Kidney (tissue), 14 donors: ENCODE data around the gene SLC39A11. TPM values are rescaled to one million over a fixed set of nuclear protein-coding genes. Genes with fewer than 3 reads are reported as not detected.

ENCODE experiments used
- DNase-seq, 5 donors: peaks; one replicate each; pipeline ENCODE4 v3.0.0-alpha.2; 2013 to 2020
- FAIRE-seq: peaks from 2 replicates; lab custom pipeline; 2012; peaks lifted over from hg19 to GRCh38; lab: Jason Lieb, UNC
- H3K27ac ChIP-seq, 2 donors: one replicate each; pipeline ENCODE4 v1.7.0; 2013; ENCODE audit warnings: low read depth in 2 of 2, low read length in 2 of 2, inconsistent platforms in 1 of 2
- H3K27me3 ChIP-seq: one replicate; pipeline ENCODE4 v1.7.1; 2013; ENCODE audit warnings: low read length, inconsistent platforms; ENCODE audit not compliant: control insufficient read depth, insufficient read depth
- H3K36me3 ChIP-seq, 3 donors: one replicate each; pipeline versions ENCODE4 v1.7.0 to v1.7.1; 2013; ENCODE audit warnings: low read length in 3 of 3, control low read depth in 1 of 3, inconsistent platforms in 1 of 3; ENCODE audit not compliant: insufficient read depth in 3 of 3, control insufficient read depth in 2 of 3
- H3K4me1 ChIP-seq, 3 donors: one replicate each; pipeline versions ENCODE4 v1.7.0 to v1.7.1; 2013; ENCODE audit warnings: low read length in 3 of 3, inconsistent platforms in 1 of 3, low read depth in 1 of 3; ENCODE audit not compliant: control insufficient read depth in 2 of 3, insufficient read depth in 2 of 3
- H3K4me3 ChIP-seq, 3 donors: one replicate each; pipeline versions ENCODE4 v1.7.0 to v1.8.1; 2013; ENCODE audit warnings: low read length in 3 of 3, control low read depth in 1 of 3, inconsistent platforms in 1 of 3
- H3K9ac ChIP-seq, 3 donors: one replicate each; pipeline versions ENCODE4 v1.7.0 to v1.7.1; 2013; ENCODE audit warnings: low read length in 3 of 3, control low read depth in 1 of 3, inconsistent platforms in 1 of 3
- H3K9me3 ChIP-seq, 3 donors: one replicate each; pipeline versions ENCODE4 v1.7.0 to v1.7.1; 2013; ENCODE audit warnings: low read length in 3 of 3, control low read depth in 1 of 3, inconsistent platforms in 1 of 3; ENCODE audit not compliant: control insufficient read depth in 2 of 3, insufficient read depth in 1 of 3
- intact Hi-C: fragments of 100-400 bp; cut with DNase I; formaldehyde crosslinking; loops from one replicate; pipeline ENCODE4 v1.11.1; 2022
- polyA plus RNA-seq: library from polyadenylated mRNA; stranded (reverse); fragments of 350-450 nt; fragmentation: Illumina TruSeq; extraction: RNeasy Lipid Tissue Mini Kit (QIAGEN cat#74804); gene quantifications from one replicate; pipeline ENCODE4 v1.2.3, GENCODE V29; 2014; ENCODE audit warnings: low read depth, low replicate concordance; ENCODE audit not compliant: insufficient read depth
- total RNA-seq: library from RNA; stranded (reverse); fragmentation: NEBNext Ultra II Directional; extraction: Animal tissue kit (Norgen Biotek cat#: 25700); gene quantifications from one replicate; pipeline ENCODE4 v1.2.1, GENCODE V29; 2021
- TF ChIP-seq, protein P1 (sequence below): IDR thresholded peaks from 3 replicates; pipeline ENCODE4 v1.5.1; 2012; ENCODE audit warnings: mild to moderate bottlenecking, moderate library complexity, borderline replicate concordance; ENCODE audit not compliant: insufficient read depth; ENCODE audit errors: extremely low read depth
- donor health status: control.
- donor health status: control.
- donor health status: control.
- donor health status: control.
- donor health status: control.
- donor health status: DM: yes; HTN: yes; CAD: no.
- donor health status: Normal renal cell carcinoma (clear cell type).

The SLC39A11 gene
- total and polyA plus RNA-seq, 2 donors from 2014 or later: 19.7 to 37.2 TPM

DNA sequence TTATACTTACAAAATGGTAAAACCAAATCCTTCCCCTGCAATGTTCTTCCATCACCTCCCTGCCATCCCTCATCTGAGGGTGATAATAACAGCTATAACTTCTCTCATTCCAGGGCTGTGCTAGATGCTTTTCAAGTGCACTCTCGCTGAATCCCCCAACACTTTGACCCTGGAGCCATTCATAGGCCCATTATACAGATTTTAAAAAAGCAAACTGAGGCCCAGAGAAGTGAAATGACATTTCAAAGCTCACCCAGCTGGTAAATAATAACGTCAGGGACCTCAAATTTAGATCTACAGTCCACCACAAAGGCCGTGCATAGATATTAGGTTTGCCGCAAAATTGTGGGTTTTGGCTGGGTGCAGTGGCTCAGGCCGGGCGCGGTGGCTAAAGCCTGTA lies 378.8 kb downstream of the SLC39A11 start:
- H3K36me3 ChIP-seq: no peaks in the 10 kb centered on the region
- DNase-seq (no peak), FAIRE-seq (no peak)
- no peak overlapping the region for H3K27ac ChIP-seq
- no peaks in the 10 kb centered on the region for H3K4me1 ChIP-seq
- TF ChIP-seq, protein P1, sequence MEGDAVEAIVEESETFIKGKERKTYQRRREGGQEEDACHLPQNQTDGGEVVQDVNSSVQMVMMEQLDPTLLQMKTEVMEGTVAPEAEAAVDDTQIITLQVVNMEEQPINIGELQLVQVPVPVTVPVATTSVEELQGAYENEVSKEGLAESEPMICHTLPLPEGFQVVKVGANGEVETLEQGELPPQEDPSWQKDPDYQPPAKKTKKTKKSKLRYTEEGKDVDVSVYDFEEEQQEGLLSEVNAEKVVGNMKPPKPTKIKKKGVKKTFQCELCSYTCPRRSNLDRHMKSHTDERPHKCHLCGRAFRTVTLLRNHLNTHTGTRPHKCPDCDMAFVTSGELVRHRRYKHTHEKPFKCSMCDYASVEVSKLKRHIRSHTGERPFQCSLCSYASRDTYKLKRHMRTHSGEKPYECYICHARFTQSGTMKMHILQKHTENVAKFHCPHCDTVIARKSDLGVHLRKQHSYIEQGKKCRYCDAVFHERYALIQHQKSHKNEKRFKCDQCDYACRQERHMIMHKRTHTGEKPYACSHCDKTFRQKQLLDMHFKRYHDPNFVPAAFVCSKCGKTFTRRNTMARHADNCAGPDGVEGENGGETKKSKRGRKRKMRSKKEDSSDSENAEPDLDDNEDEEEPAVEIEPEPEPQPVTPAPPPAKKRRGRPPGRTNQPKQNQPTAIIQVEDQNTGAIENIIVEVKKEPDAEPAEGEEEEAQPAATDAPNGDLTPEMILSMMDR: no peak
- H3K9ac ChIP-seq: no peak overlapping the region
- no peak overlapping the region for H3K4me3 ChIP-seq
- H3K9me3 ChIP-seq: peaks cover 0 to 13% (median 0%) of the 10 kb centered on the region in 3 donors
- no peaks in the 10 kb centered on the region for H3K27me3 ChIP-seq
- intact Hi-C loops: no loop called here

DNA sequence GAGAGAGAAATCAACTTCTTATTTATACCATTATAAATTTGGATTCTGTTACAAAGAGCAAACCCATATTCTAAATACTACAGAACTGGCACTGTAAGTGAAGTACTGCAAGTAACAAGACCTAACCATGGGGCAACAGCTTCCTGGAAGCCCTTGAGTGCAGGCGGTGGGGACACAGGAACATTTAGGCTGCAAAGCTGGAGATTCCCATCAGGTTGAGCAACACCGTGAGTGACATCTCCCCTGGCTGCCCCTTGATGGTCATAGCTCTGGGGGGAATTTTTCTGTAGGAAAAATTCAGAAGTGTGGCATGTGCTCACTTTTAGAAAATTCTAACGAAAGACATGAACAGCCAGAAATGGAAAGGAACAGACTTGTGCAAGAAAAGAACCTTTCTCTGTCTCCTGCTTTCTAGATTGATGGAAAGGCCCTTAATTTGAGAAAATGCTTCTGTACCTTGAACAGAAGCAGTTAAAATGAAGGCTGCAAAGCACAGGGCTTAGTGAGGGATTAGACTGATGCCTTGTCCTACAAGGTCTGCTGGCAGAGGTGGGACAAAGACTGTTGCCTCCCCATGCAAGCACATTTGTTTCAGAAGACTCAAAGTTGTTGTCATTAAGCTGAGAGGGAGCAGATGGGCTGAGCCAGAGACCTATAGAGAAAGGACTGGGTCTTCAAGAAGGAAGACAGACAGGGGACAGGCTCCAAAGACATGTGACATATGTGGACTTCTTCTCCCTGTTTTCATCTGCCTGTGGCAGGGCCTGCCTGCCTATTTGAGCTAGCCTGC lies 380.8 kb downstream of the SLC39A11 start:
- Histone ChIP-seq H3K9ac (no peak overlapping the region), H3K36me3 (no peaks in the 10 kb centered on the region), H3K27me3 (no peaks in the 10 kb centered on the region), H3K9me3 (peaks cover 0 to 13% (median 0%) of the 10 kb centered on the region in 3 donors), H3K4me3 (no peak overlapping the region), H3K27ac (no peak overlapping the region), H3K4me1 (no peaks in the 10 kb centered on the region)
- FAIRE-seq (no peak), DNase-seq (no peak)
- intact Hi-C loops: no loop called here
- TF ChIP-seq, protein P1: no peak

DNA sequence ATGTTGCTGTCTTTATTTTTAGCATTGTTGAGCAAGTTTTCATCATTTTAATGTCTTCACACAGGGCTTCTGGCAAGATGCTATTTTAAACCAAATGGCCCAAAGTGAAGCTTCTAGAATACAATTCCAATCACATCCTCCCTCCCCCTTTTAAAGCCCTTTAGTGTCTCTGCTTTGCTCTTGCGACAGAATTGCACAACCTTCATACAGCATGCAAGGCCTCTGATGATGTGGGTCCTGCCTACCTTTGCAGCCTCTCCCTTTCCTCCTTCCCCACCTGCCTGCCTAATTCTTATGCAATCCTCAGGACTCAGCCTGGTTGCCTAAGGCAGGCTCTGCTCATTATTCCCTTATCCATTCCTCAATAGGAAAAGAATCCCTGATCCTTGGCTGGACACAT lies 381.7 kb downstream of the SLC39A11 start:
- no peaks in the 10 kb centered on the region for H3K4me1 ChIP-seq
- no peak overlapping the region for H3K4me3 ChIP-seq
- intact Hi-C loops: no loop called here
- TF ChIP-seq, protein P1: no peak
- H3K36me3 ChIP-seq: no peaks in the 10 kb centered on the region
- H3K27me3 ChIP-seq: no peaks in the 10 kb centered on the region
- H3K9ac ChIP-seq: no peak overlapping the region
- no peak for DNase-seq
- FAIRE-seq: no peak
- no peak overlapping the region for H3K27ac ChIP-seq
- peaks cover 0 to 13% (median 0%) of the 10 kb centered on the region in 3 donors for H3K9me3 ChIP-seq
